MM.1S (cell line): Measurements from ENCODE around the gene NCKAP5.

ENCODE experiments used
- DNase-seq: peaks from one replicate; pipeline ENCODE4 v3.0.0-alpha.2; 2015
- H2AFZ ChIP-seq: fragments of 300-600 bp; sonication (generic); 2 replicates; pipeline ENCODE4 v1.6.0; 2016; ENCODE audit warnings: antibody characterized with exemption, low read length
- H3F3A ChIP-seq: fragments of 300-600 bp; sonication (generic); 2 replicates; pipeline ENCODE4 v1.6.1; 2016; ENCODE audit warnings: mild to moderate bottlenecking, antibody characterized with exemption, low read length, moderate library complexity, mixed read lengths; ENCODE audit not compliant: insufficient read depth
- H3K27ac ChIP-seq: fragments of 300-600 bp; sonication (generic); 2 replicates; pipeline ENCODE4 v1.5.1; 2016; ENCODE audit warnings: mild to moderate bottlenecking, low read length
- H3K27me3 ChIP-seq: fragments of 300-600 bp; sonication (generic); replicated peaks from 2 replicates; pipeline ENCODE4 v1.6.0; 2016; ENCODE audit warnings: low read length; ENCODE audit not compliant: insufficient read depth
- H3K36me3 ChIP-seq: fragments of 300-600 bp; sonication (generic); replicated peaks from 2 replicates; pipeline ENCODE4 v1.6.1; 2016; ENCODE audit warnings: mild to moderate bottlenecking, low read length, mixed read lengths; ENCODE audit not compliant: insufficient read depth
- H3K4me1 ChIP-seq: fragments of 300-600 bp; sonication (generic); 2 replicates; pipeline ENCODE4 v1.6.1; 2016; ENCODE audit warnings: low read length, mixed read lengths
- H3K4me2 ChIP-seq: fragments of 300-600 bp; sonication (generic); 2 replicates; pipeline ENCODE4 v1.6.0; 2016; ENCODE audit warnings: low read depth, low read length
- H3K4me3 ChIP-seq: fragments of 300-600 bp; sonication (generic); 2 replicates; pipeline ENCODE4 v1.5.1; 2016; ENCODE audit warnings: low read length, mixed read lengths
- H3K79me2 ChIP-seq: fragments of 300-600 bp; sonication (generic); 2 replicates; pipeline ENCODE4 v1.6.1; 2016; ENCODE audit warnings: mixed run types, low read length, mixed read lengths
- H3K9ac ChIP-seq: fragments of 300-600 bp; sonication (generic); 2 replicates; pipeline ENCODE4 v1.6.1; 2016; ENCODE audit warnings: low read length, mixed read lengths
- H3K9me2 ChIP-seq: fragments of 300-600 bp; sonication (generic); replicated peaks from 2 replicates; pipeline ENCODE4 v1.6.1; 2016; ENCODE audit warnings: mild to moderate bottlenecking, low read length, mixed read lengths; ENCODE audit not compliant: insufficient read depth
- H3K9me3 ChIP-seq: fragments of 300-600 bp; sonication (generic); replicated peaks from 2 replicates; pipeline ENCODE4 v1.6.1; 2016; ENCODE audit warnings: mild to moderate bottlenecking, low read length, mixed read lengths; ENCODE audit not compliant: insufficient read depth
- H4K20me1 ChIP-seq: fragments of 300-600 bp; sonication (generic); 2 replicates; pipeline ENCODE4 v1.6.1; 2016; ENCODE audit warnings: mild to moderate bottlenecking, low read length, moderate library complexity, mixed read lengths; ENCODE audit not compliant: insufficient read depth
- EZH2 ChIP-seq: fragments of 300-600 bp; sonication (generic); optimal IDR thresholded peaks from 2 replicates; pipeline ENCODE3; 2017; ENCODE audit warnings: low read depth, mild to moderate bottlenecking, antibody characterized with exemption, low read length, mixed read lengths
- EZH2phosphoT487 ChIP-seq: fragments of 300-600 bp; sonication (generic); IDR thresholded peaks from 2 replicates; pipeline ENCODE4 v1.6.1; 2018; ENCODE audit warnings: antibody characterized with exemption, low read length
- TF ChIP-seq, protein P1 (sequence below): fragments of 300-600 bp; sonication (generic); IDR thresholded peaks from 2 replicates; pipeline ENCODE4 v1.5.1; 2016; ENCODE audit warnings: antibody characterized with exemption, low read length, mixed read lengths

NCKAP5 gene

DNA sequence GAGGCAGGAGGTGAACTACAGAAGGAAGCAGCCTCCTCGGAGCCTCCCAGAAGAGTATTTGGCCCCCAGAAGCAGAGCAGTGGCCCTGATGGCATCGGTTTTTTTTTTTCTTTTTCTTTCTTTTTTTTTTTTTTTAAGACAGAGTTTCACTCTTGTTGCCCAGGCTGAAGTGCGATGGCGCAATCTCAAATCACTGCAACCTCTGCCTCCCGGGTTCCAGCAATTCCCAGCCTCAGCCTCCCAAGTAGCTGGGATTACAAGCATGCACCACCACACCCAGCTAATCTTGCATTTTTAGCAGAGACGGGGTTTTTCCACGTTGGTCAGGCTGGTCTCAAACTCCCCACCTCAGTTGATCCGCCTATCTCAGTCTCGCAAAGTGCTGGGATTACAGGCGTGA lies 34.8 kb upstream of the NCKAP5 start:
- no peaks in the 10 kb centered on the region for H3K9me2 ChIP-seq
- no peaks in the 10 kb centered on the region for H3K36me3 ChIP-seq
- TF ChIP-seq, protein P1, sequence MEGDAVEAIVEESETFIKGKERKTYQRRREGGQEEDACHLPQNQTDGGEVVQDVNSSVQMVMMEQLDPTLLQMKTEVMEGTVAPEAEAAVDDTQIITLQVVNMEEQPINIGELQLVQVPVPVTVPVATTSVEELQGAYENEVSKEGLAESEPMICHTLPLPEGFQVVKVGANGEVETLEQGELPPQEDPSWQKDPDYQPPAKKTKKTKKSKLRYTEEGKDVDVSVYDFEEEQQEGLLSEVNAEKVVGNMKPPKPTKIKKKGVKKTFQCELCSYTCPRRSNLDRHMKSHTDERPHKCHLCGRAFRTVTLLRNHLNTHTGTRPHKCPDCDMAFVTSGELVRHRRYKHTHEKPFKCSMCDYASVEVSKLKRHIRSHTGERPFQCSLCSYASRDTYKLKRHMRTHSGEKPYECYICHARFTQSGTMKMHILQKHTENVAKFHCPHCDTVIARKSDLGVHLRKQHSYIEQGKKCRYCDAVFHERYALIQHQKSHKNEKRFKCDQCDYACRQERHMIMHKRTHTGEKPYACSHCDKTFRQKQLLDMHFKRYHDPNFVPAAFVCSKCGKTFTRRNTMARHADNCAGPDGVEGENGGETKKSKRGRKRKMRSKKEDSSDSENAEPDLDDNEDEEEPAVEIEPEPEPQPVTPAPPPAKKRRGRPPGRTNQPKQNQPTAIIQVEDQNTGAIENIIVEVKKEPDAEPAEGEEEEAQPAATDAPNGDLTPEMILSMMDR = no peak
- TF ChIP-seq EZH2phosphoT487 = no peak
- TF ChIP-seq EZH2 = no peak
- no peaks in the 10 kb centered on the region for H3K4me1 ChIP-seq
- H3K79me2 ChIP-seq = no peaks in the 10 kb centered on the region
- H3F3A ChIP-seq = no peaks in the 10 kb centered on the region
- H3K27ac ChIP-seq = no peak overlapping the region
- H3K9ac ChIP-seq = no peak overlapping the region
- H3K9me3 ChIP-seq = no peaks in the 10 kb centered on the region
- H4K20me1 ChIP-seq = no peaks in the 10 kb centered on the region
- no peak overlapping the region for H2AFZ ChIP-seq
- no peak overlapping the region for H3K4me2 ChIP-seq
- H3K4me3 ChIP-seq = no peak overlapping the region
- H3K27me3 ChIP-seq = no peaks in the 10 kb centered on the region
- no peak for DNase-seq

DNA sequence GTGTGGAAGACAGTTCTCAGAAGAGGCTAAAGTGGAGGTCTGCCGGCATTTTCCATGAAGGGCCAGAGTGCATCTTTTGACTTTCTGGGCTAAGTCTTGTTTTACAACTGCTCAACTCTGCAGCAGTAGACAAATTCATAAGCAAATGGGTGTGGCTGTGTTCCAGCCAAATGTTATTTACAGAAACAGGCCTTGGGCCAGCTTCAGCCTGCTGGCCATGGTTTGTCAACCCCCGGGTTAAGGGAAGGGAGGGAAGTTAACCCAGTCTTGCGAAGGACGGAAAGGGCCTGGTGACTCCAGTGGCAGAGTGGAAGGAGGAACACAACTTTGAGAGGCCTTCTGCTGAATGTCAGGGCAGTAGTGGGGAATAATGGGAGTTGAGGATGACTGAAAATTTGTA lies 34.3 kb upstream of the NCKAP5 start:
- Histone ChIP-seq H3K36me3 (no peaks in the 10 kb centered on the region), H4K20me1 (no peaks in the 10 kb centered on the region), H2AFZ (no peak overlapping the region), H3K4me1 (no peaks in the 10 kb centered on the region), H3K27me3 (no peaks in the 10 kb centered on the region), H3K79me2 (no peaks in the 10 kb centered on the region), H3K9me3 (no peaks in the 10 kb centered on the region), H3K9ac (no peak overlapping the region), H3F3A (no peaks in the 10 kb centered on the region), H3K4me2 (no peak overlapping the region), H3K9me2 (no peaks in the 10 kb centered on the region), H3K4me3 (no peak overlapping the region), H3K27ac (no peak overlapping the region)
- DNase-seq = no peak
- TF ChIP-seq EZH2 = no peak
- no peak for TF ChIP-seq EZH2phosphoT487

DNA sequence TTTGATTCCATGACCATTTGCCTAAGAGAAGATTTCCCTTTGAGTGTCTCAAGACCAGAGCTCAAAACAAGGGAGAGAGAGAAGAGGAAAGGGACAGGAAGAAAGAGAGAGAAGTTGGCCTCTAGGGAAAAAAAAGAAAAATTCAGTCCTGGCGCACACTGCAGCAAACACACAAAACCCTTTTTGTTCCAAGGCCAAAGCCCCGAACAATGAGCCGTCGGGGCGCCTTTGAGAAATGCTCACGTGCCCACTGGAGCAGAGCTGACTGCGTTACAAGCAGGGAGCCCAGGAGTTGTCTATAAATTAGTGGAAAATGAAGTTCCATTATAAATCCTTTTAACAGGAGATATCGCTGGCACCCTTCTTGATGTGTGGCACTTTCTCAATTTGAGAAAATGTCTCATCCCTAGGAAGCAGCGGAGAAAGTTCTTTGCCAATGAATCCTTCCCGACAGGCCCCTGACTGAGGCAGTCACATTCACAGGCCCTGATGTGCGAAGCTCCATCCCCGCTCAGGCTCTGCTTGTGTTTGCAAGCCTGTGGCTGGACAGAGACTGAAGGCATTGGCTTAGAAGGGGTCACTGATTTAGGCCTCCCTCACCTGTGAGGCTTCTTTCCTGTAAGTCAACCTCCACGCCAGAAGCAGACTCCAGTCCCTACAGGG lies 32.1 kb upstream of the NCKAP5 start:
- Histone ChIP-seq H3K36me3 (no peaks in the 10 kb centered on the region), H3K27ac (no peak overlapping the region), H3K4me2 (no peak overlapping the region), H3K9ac (no peak overlapping the region), H3K4me3 (no peak overlapping the region), H3K9me3 (no peaks in the 10 kb centered on the region), H3K79me2 (no peaks in the 10 kb centered on the region), H3K4me1 (no peaks in the 10 kb centered on the region), H3K9me2 (no peaks in the 10 kb centered on the region), H3F3A (no peaks in the 10 kb centered on the region), H2AFZ (no peak overlapping the region), H3K27me3 (no peaks in the 10 kb centered on the region), H4K20me1 (no peaks in the 10 kb centered on the region)
- TF ChIP-seq EZH2phosphoT487 = no peak
- no peak for TF ChIP-seq EZH2
- TF ChIP-seq, protein P1 = no peak
- DNase-seq = no peak

DNA sequence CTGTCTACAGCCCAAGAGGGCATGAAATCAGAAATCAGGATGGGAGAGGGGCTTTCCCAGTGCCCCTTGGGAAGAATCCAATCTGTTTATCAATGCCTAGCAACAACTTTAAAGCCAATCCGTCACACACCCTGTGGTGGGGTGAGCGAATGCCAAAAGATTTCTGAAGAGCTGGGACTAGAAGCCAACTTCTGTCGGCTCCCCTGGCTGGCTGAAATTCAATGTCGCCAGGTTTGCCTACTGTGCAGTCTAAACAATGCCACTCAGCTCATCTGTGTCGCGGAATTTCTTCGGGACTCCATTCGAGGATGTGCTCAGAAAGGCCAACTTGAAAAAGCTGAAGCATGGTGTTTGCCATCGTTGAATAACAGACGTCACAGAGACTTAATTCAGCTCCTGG lies 31.5 kb upstream of the NCKAP5 start:
- H2AFZ ChIP-seq = no peak overlapping the region
- no peaks in the 10 kb centered on the region for H3K79me2 ChIP-seq
- H3K9me2 ChIP-seq = no peaks in the 10 kb centered on the region
- DNase-seq = no peak
- no peak overlapping the region for H3K4me2 ChIP-seq
- no peaks in the 10 kb centered on the region for H4K20me1 ChIP-seq
- no peak overlapping the region for H3K4me3 ChIP-seq
- no peaks in the 10 kb centered on the region for H3F3A ChIP-seq
- no peaks in the 10 kb centered on the region for H3K9me3 ChIP-seq
- TF ChIP-seq EZH2 = no peak
- no peak for TF ChIP-seq EZH2phosphoT487
- TF ChIP-seq, protein P1 = no peak
- H3K27me3 ChIP-seq = no peaks in the 10 kb centered on the region
- H3K27ac ChIP-seq = no peak overlapping the region
- H3K36me3 ChIP-seq = no peaks in the 10 kb centered on the region
- H3K9ac ChIP-seq = no peak overlapping the region
- no peaks in the 10 kb centered on the region for H3K4me1 ChIP-seq
